Femur (tissue), 1 donor: ENCODE measurements around the gene FRMD5.
"Not testable (repeated sequence)": the region's sequence is repeated elsewhere in the genome, so short reads cannot be mapped to it uniquely, and the experiment has no call there.

Source experiments
- DNase-seq: peaks from one replicate; pipeline ENCODE4 v3.0.0-alpha.2; 2017

FRMD5 gene

DNA sequence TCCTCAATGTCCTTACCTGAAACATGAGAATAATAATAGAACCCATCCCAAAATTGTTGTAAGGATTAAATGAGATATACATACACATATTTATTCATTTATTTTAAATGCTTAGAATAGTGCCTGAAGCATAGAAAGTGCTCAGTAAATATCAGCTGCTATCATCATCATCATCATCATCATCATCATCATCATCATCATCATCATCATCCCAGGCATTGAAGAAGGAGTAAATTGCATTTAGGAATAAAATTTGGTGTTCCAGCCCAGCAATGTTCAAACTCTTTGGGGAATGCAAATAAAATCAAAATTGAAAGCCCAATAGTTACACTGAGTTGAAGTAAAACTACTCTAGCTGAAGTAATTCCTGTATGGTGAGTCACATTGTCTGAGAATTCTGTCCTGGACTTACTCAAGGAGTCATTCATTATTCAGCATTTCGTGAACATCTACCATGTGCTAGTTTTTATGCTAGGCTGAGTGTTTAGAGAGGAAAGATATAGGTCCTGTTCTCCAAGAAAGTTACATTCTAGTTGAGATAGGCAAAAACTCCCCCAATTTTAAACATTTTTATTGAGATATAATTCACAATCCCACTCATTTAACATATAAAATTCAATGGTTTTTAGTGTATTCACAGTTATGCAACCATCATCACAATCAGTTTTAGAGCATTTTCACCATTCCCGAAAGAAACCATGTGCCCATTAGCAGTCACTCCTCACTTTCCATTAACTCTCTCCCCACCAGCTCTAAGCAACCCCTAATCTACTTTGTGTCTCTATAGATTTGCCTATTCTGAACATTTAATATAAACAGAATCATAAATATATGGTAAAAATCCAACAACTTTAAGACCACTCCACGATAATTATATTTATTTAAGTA is 107.2 kb downstream of the FRMD5 start:
- DNase-seq, result no peak

GRCh38 chr15:44084770-44085169 is 110.3 kb downstream of the FRMD5 start:
- no peak for DNase-seq

- DNase-seq, result no peak
Observed at GRCh38 chr15:44084171-44084570, 110.9 kb downstream of the FRMD5 start.

DNA sequence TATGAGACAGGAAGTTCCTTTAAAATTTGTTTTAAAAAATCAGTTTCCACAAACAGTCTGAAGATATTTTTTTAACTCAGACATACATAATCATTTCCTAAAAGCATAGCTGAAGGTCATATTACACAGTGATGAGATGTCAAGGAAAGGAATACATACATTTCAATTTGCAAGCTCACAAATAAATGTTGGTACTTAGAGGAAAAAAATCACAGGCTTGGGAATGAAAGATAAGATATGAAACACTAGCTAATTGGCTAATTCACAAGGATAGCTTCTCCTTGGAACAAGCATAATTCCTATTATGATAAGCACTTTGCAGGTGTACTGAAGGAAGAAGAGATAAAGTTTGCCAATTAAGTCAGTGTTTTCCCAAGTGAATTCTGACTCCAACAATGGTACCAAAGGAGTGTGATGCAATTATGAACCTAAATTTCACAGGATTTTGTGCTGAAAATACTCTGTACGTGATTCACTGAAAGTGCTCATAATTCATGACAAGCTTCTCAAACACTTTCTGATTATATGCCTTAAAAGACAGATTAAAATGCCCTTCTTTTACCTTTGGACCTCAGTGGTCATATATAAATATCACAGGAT is 112.4 kb downstream of the FRMD5 start:
- no peak for DNase-seq

DNA sequence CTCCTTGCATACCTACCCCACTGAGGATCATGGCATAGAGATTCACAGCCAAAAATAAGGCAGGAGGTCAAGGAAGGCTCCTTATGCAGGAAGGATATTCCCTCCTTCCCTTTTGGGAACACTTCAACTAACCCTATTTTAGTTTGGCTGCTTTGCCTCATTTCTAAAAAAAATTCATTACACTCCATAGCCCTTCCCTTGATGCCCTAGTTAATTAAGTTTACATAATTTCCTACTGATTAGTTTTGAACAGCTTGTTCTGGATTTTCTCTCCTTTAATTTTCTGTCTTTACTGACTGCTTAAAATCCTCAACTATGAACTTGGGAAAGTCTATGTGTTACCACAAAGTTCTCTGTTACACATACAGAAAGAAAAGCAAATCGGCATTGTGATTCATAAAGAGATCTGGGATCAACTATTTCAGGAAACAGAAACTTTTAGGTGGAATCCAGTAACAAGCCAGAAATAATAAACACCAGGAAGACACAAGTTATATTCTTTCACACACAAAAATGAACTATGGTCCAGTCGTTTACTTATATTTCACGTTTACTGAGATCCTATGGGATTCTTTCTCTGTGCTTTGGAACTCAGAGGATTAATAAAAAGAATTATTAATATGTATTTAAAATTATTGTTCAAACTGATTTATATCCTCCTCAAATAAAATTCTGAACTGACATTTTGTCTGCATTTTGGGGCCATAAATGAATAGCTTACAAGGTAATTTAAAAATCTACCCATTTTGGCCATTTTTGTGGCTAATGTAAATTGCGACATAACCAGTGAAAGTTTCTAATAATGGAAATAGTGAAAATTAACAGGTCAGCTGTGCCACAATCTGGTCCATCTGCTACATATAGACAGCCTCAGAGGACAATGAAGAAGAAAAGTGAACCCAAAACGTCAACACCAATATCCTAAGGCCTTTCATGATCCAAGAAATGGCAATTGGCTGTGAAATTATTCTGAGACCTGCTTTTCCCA is 113.8 kb downstream of the FRMD5 start:
- DNase-seq, result no peak

GRCh38 chr15:44075535-44075934 is 119.5 kb downstream of the FRMD5 start:
- no peak for DNase-seq

DNA sequence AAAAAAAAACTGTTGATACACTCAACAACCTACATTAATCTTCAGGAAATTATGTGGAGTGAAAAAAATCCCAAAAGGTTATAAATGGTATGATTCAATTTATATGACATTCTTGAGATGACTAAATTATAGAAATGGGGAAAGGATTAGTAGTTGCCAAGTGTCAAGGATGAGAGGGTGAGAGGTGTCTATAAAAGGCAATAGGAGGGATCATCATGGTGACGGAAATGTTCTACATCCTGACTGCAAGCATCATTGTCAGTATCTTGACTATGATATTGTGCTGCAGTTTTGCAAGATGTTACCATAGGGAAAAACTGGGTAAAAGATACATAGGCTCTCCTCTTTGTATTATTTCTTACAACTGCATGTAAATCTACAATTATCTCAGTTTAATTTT is 125.6 kb downstream of the FRMD5 start:
- no peak for DNase-seq

- DNase-seq, result no peak
Observed at GRCh38 chr15:44068347-44068746, 126.7 kb downstream of the FRMD5 start.

- DNase-seq, result no peak
Observed at GRCh38 chr15:44066211-44066827, 128.8 kb downstream of the FRMD5 start.

- DNase-seq, result no peak
Observed at GRCh38 chr15:44064706-44065105, 130.4 kb downstream of the FRMD5 start.

DNA sequence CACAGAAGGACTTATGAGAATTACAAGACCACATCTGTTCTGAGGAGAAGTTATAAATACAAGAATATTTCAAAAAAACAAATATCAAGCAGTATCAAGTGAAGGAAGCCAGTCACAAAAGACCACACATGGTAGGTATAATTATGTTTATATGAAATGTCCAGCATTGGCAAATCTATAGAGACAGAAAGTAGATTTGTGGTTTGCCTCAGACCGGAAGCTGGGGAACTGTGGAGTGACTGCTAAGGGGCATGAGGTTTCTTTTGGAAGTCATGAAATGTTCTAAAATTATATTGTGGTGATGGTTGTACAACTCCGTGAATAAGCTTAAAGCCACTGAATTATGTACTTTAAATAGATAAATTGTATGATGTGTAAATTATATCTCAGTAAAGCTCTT is 136.9 kb downstream of the FRMD5 start:
- DNase-seq, result peak; percentile 52

DNA sequence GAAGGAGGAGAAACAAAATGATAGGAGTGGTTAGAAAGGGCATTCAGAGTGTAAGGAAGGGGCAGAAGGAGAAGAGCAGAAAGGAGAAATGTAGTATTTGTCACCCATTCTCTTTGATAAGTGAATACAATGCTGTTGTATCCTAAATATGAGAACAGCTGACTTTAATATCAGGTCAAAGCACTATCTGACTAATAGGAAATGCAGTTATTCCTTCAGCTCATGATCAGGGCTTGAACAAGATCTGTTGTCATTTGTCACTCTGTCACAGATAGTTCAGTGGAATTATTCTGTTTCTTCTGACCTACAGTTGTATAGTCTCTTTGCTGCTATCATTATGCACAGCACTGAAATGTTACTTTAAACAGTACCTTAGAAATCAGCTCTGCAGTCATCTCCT is 149.4 kb downstream of the FRMD5 start:
- DNase-seq, result no peak

DNA sequence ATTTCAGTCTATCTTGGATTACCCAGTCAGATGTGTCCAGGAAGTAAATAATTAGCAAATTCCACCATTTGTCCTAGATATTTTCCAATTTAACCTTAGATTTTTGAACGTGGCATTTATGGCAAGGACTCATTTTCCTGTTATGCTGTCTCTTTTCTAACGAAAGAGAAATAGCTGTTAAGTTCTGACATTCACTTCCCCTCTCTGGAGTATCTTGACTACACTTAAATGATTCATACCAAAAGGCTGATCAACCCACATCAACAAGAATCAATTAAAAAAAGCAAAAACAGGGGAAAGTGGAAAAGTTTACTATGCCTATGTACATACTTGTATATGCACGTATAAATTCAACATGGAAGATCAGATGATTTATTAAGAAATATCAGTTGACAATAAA is 149.9 kb downstream of the FRMD5 start:
- no peak for DNase-seq

- no peak for DNase-seq
Observed at GRCh38 chr15:44038755-44039191, 156.3 kb downstream of the FRMD5 start.

- no peak for DNase-seq
Observed at GRCh38 chr15:44035781-44036699, 159.0 kb downstream of the FRMD5 start.

DNA sequence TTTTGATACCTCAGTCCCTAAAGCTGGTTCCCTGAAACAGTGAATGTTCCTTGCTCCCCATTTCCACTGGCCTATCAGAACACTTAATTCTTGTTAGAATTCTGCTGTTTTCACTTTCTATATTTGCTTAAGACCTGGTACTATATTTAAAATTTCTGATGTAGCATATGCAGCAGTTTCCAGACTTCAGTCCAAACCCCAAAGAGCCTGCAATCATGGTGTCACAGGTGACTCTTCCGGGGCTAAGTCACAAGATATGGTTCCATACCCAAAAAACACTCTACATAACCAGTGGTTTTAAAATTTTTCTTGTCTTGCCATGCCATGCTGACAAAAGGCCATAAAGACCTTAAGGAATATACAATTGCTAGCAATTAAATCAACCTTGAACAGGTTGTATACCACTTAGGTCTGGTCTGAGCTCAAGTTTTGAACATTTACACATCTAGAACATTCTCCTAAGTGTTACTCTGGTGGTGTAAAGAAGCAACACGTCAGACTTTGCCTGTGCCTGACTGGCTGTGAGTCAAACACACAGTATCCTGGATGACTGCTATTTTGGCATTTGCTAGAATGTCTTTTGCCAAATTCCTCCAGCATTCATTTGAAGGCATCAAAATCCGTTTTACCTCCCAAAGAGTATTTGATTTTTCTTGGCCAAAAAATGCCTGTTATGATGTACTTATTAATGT is 160.0 kb downstream of the FRMD5 start:
- DNase-seq, result no peak

DNA sequence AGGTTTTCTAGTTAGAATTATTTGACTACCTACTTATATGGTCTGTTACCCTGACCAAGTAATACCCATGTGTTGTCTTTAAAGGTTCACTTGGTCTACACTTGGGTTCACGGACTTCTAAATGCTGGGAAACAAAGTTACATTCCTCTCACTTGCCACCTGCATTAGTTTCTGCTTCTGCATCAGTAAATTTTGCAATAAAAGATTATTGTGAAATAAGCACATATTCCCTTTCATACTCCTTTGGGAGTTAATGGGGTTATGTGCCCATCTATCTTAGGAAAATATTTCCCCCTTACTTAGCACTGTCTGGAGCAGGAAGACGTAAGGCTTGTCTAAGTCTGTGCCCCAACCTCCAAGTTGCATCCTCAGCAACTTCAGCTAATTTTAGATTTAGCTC is 160.7 kb downstream of the FRMD5 start:
- DNase-seq, result no peak

DNA sequence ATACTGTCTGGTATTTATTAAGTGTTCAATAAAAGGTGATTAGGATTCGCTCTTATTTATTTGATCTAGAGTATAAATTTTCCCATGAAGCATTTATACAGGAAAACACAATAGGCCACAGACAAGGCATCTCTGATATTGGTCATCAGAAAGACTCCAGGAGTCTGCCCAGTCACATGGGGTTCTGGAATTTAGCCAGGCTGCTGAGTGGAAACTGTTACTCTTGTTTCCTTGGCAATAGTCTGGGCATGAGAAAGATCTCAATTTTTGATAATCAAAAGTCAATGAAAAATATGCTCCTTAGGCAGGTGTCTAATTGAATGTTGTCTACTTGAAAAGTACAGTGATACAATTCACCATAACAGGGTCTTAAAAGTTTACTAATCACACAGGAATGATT is 161.2 kb downstream of the FRMD5 start:
- no peak for DNase-seq

DNA sequence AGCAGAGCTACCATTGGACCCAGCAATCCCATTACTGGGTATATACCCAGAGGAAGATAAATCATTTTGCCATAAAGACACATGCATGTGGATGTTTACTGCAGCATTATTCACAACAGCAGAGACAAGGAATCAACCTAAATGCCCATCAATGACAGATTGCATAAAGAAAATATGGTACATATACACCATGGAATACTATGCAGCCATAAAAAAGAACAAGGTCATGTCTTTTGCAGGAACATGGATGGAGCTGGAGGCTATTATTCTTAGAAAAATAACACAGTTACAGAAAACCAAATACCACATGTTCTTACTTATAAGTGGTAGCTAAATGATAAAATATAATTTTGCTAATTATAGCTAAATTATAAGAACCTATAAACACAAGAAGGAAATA is 162.3 kb downstream of the FRMD5 start:
- DNase-seq, result not testable (repeated sequence)

- no peak for DNase-seq
Observed at GRCh38 chr15:44029940-44030568, 165.0 kb downstream of the FRMD5 start.
